22Rv1 (cell line): Measurements from ENCODE around the gene MYH13.

ENCODE experiments used
- CTCF ChIP-seq: fragments of 450-650 bp; IDR thresholded peaks from 2 replicates; pipeline ENCODE4 v1.5.1; 2017; ENCODE audit warnings: mild to moderate bottlenecking
- ZFX ChIP-seq: fragments of 450-650 bp; IDR thresholded peaks from 2 replicates; pipeline ENCODE4 v1.6.1; 2017; ENCODE audit warnings: antibody characterized with exemption, borderline replicate concordance

DNA sequence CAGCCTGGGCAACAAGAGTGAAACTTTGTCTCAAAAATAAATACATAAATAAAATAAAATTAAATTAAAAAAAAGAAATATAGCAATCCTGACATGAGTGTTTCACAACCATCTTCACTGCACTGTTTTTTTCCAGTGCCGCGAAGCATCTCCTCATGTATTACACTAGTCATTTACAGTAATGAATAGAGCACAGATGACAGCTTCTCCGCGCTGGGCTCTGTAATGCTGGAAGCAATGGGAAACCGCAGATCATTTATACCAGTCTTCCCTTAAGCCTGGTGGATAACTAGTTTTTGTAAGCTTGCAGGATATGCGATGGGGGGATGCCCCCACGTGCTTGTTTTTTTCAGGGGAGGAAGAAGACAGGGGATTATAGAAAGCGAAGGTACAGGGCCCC is 86.9 kb downstream of the MYH13 start:
- TF ChIP-seq CTCF = no peak
- TF ChIP-seq ZFX = no peak
